ENCODE measurements around the gene PRRG4.

The PRRG4 gene

GRCh38 chr11:32893343-32894148 lies 63.8 kb downstream of the PRRG4 start:
- ChIA-PET POLR2A (interaction anchor here (1.0 to 2.4 kb wide), 10 partner anchors 11 to 310 kb away, joined by 4 to 8 read pairs (median 5); partner anchors contain the start of genes EIF3M and TCP11L1), CTCF (interaction anchor here (0.6 to 1.1 kb wide), 4 partner anchors 84 to 317 kb away, joined by 3 to 8 read pairs (median 3); no protein-coding TSS in a partner anchor)
- TF ChIP-seq, protein P1, sequence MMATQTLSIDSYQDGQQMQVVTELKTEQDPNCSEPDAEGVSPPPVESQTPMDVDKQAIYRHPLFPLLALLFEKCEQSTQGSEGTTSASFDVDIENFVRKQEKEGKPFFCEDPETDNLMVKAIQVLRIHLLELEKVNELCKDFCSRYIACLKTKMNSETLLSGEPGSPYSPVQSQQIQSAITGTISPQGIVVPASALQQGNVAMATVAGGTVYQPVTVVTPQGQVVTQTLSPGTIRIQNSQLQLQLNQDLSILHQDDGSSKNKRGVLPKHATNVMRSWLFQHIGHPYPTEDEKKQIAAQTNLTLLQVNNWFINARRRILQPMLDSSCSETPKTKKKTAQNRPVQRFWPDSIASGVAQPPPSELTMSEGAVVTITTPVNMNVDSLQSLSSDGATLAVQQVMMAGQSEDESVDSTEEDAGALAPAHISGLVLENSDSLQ (IDR thresholded peaks at IDR 0.05): no peak
- no peak for TF ChIP-seq FOXM1 (IDR thresholded peaks at IDR 0.05; ENCODE audit: borderline replicate concordance)
- no peak for TF ChIP-seq TARDBP (IDR thresholded peaks at IDR 0.05)
- TF ChIP-seq HDGF (IDR thresholded peaks at IDR 0.05; ENCODE audit: borderline replicate concordance): 0 out of 2 replicates have a peak, but pooled peaks have one; percentile 37
- peak; percentile 69 for DNase-seq (ENCODE audit: extremely low spot score)

DNA sequence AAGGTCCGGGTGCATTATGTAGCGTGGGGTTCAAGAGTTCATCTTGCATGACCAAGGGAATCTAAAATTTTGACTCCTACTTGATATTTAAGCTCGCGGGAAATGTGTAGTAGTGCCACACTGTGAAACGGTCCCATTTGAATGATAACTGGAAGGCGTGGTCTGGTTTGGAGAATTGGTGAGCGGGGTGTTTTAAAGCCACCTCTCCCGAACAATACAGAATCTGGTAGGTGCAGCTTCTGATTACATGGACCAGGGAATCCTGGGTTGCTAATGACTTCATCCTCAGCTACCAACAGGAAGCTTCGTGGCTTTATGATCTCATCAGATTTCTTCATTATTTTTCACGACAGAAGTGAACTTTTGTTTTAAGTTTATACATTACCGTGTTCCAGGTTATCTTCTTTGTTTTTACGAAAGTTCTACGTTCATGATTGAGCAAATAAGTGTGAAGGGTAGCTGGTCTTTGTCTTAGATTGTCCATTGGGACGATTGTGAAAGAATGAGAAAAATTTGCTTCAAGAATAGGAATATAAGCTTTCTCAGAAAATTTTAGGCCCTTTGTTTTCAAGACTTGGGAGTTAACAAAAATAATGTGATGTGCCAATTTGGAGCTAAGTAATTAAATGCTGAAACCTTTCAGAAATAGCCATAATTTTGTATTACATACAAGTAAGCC lies 64.6 kb downstream of the PRRG4 start:
- no peak for TF ChIP-seq ELF4 (IDR thresholded peaks at IDR 0.05)
- no peak for TF ChIP-seq SP1 (IDR thresholded peaks at IDR 0.05)
- TF ChIP-seq NFRKB (IDR thresholded peaks at IDR 0.05): no peak
- no peak for TF ChIP-seq FOXK2 (IDR thresholded peaks at IDR 0.05)
- TF ChIP-seq BHLHE40 (IDR thresholded peaks at IDR 0.05; ENCODE audit: borderline replicate concordance): no peak
- no peak for TF ChIP-seq HDGF (IDR thresholded peaks at IDR 0.05; ENCODE audit: borderline replicate concordance)
- no peak for TF ChIP-seq ARNT (IDR thresholded peaks at IDR 0.05)
- no peak for TF ChIP-seq ZNF384 (IDR thresholded peaks at IDR 0.05)
- TF ChIP-seq TARDBP (IDR thresholded peaks at IDR 0.05): no peak
- ChIA-PET POLR2A (interaction anchor here (0.8 to 1.8 kb wide), 6 partner anchors 11 to 311 kb away, joined by 3 to 5 read pairs (median 4); partner anchors contain the start of gene TCP11L1), CTCF (interaction anchor here (0.6 to 1.1 kb wide), 2 partner anchors 85 to 317 kb away, joined by 3 to 8 read pairs; no protein-coding TSS in a partner anchor)
- DNase-seq (ENCODE audit: extremely low spot score): peak; percentile 73

DNA sequence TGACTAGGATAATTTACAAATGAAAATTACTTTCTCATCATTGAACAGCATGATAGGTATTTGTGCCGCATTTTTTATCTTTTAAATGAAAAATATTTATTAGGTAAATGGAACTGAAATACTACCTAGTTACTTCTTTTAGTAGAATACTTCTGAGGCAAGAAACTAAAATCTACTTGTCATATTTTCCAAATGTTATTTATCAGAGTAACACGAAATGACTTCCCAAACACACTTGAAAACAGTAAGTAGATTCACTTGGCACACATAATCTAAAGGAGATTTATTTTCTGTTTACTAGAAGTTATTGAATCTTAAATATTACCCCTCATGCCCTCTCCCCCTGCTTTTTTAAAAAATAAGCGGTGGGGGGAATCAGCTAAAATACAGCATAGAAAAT lies 65.2 kb downstream of the PRRG4 start:
- POLR2A ChIA-PET: interaction anchor here (0.8 to 1.7 kb wide), 5 partner anchors 15 to 311 kb away, joined by 3 to 5 read pairs (median 4); partner anchors contain the start of gene TCP11L1
- no peak for TF ChIP-seq BHLHE40 (IDR thresholded peaks at IDR 0.05; ENCODE audit: borderline replicate concordance)
- no peak for TF ChIP-seq ARNT (IDR thresholded peaks at IDR 0.05)
- no peak for TF ChIP-seq CTBP1 (IDR thresholded peaks at IDR 0.05; ENCODE audit: borderline replicate concordance)
- TF ChIP-seq LEF1 (IDR thresholded peaks at IDR 0.05; ENCODE audit: borderline replicate concordance): no peak
- TF ChIP-seq ELF4 (IDR thresholded peaks at IDR 0.05): no peak
- TF ChIP-seq FOXK2 (IDR thresholded peaks at IDR 0.05): no peak
- TF ChIP-seq FOXM1 (IDR thresholded peaks at IDR 0.05; ENCODE audit: borderline replicate concordance): no peak
- no peak for DNase-seq (ENCODE audit: extremely low spot score)
- CTCF ChIA-PET: interaction anchor here (0.6 to 1.1 kb wide), 2 partner anchors 24 to 86 kb away, joined by 3 to 4 read pairs; no protein-coding TSS in a partner anchor

GRCh38 chr11:32895471-32895870 lies 65.7 kb downstream of the PRRG4 start:
- CTCF ChIA-PET: interaction anchor here (0.6 kb wide), 1 partner anchor 24 kb away, joined by 4 read pairs; no protein-coding TSS in a partner anchor
- POLR2A ChIA-PET: no interaction called here
- TF ChIP-seq, protein P1 (IDR thresholded peaks at IDR 0.05): peak; percentile 65; the same call in 1 of the 2 replicates
- TF ChIP-seq ARNT (IDR thresholded peaks at IDR 0.05): no peak

GRCh38 chr11:32897103-32897502 lies 67.4 kb downstream of the PRRG4 start:
- ChIA-PET POLR2A (no interaction called here), CTCF (interaction anchor here (0.9 kb wide), 1 partner anchor 11 kb away, joined by 3 read pairs; no protein-coding TSS in a partner anchor)
- no peak for DNase-seq (ENCODE audit: extremely low spot score)
- TF ChIP-seq L3MBTL2 (conservative IDR thresholded peaks at IDR 0.05) (no peak), ARNT (IDR thresholded peaks at IDR 0.05) (no peak), CTBP1 (IDR thresholded peaks at IDR 0.05; ENCODE audit: borderline replicate concordance) (no peak), ZNF384 (IDR thresholded peaks at IDR 0.05) (no peak), SP1 (IDR thresholded peaks at IDR 0.05) (no peak), FOXM1 (IDR thresholded peaks at IDR 0.05; ENCODE audit: borderline replicate concordance) (no peak), HDGF (IDR thresholded peaks at IDR 0.05; ENCODE audit: borderline replicate concordance) (no peak), SUZ12 (IDR thresholded peaks at IDR 0.05) (no peak), TARDBP (IDR thresholded peaks at IDR 0.05) (no peak), BHLHE40 (IDR thresholded peaks at IDR 0.05; ENCODE audit: borderline replicate concordance) (no peak), ELF4 (IDR thresholded peaks at IDR 0.05) (no peak), FOXK2 (IDR thresholded peaks at IDR 0.05) (no peak), LEF1 (IDR thresholded peaks at IDR 0.05; ENCODE audit: borderline replicate concordance) (no peak), NFRKB (IDR thresholded peaks at IDR 0.05) (no peak), FOXA1 (IDR thresholded peaks at IDR 0.05) (no peak)
- TF ChIP-seq, protein P1 (IDR thresholded peaks at IDR 0.05): no peak

More at GRCh38 chr11:32895471-32895870, 65.7 kb downstream of the PRRG4 start:
- DNase-seq (ENCODE audit: extremely low spot score): no peak

DNA sequence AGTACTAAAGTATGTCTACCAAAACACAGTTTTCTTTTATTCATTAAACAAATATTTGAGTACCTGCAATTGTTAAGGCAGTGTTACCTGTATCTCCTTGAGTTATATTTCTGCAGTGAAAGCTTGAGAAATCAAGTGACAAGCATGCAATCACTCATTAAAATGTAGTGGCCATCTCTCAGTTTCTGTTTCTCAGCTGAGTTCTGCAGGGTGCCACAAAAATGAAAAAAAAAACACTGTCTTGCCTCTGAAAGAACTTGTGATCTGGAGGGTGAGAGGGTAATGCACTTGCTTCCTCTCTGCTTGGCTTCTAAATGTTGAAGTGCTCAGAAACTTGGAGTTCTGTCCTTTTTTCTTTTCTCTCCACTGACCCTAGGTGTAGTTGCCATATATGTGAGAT lies 69.7 kb downstream of the PRRG4 start:
- DNase-seq (ENCODE audit: extremely low spot score): no peak
- CTCF ChIA-PET: no interaction called here
- POLR2A ChIA-PET: no interaction called here
- no peak for TF ChIP-seq FOXM1 (IDR thresholded peaks at IDR 0.05; ENCODE audit: borderline replicate concordance)
- no peak for TF ChIP-seq LEF1 (IDR thresholded peaks at IDR 0.05; ENCODE audit: borderline replicate concordance)
- TF ChIP-seq ZNF384 (IDR thresholded peaks at IDR 0.05): no peak
- TF ChIP-seq NFRKB (IDR thresholded peaks at IDR 0.05): no peak
- no peak for TF ChIP-seq FOXA1 (IDR thresholded peaks at IDR 0.05)
- TF ChIP-seq TARDBP (IDR thresholded peaks at IDR 0.05): no peak
- TF ChIP-seq HDGF (IDR thresholded peaks at IDR 0.05; ENCODE audit: borderline replicate concordance): no peak
- no peak for TF ChIP-seq L3MBTL2 (conservative IDR thresholded peaks at IDR 0.05)
- no peak for TF ChIP-seq FOXK2 (IDR thresholded peaks at IDR 0.05)
- no peak for TF ChIP-seq CTBP1 (IDR thresholded peaks at IDR 0.05; ENCODE audit: borderline replicate concordance)
- TF ChIP-seq ARNT (IDR thresholded peaks at IDR 0.05): no peak
- TF ChIP-seq ELF4 (IDR thresholded peaks at IDR 0.05): no peak
- no peak for TF ChIP-seq SP1 (IDR thresholded peaks at IDR 0.05)
